Natural killer cell treated with Interleukin-12 subunit alpha and Interleukin-12 subunit beta and Interleukin-15 and Interleukin-18, amount 100 ng/mL, for 72 hours (primary cell): ENCODE results near the gene CDH9. TPM values are rescaled to one million over a fixed set of nuclear protein-coding genes. Genes with fewer than 3 reads are reported as not detected.

Experiments
- ATAC-seq, 2 donors: fragments of 150-1000 bp; cut with Tn5 transposase in 1 of 2; sonication (Bioruptor Pico), chemical (Tn5 transposase) in 1 of 2; 2 replicates each; pipeline ENCODE4 v1.10.0; 2021
- DNase-seq: peaks from one replicate; pipeline ENCODE4 v3.0.0; 2022; ENCODE audit warnings: low spot score
- H3K27ac Mint-ChIP-seq, 2 donors: 1 replicate in 1 of 2; 2 replicates in 1 of 2; pipeline ENCODE4 v1.8.0; 2022; ENCODE audit warnings: mixed read lengths in 2 of 2, mild to moderate bottlenecking in 1 of 2, moderate library complexity in 1 of 2
- H3K27me3 Mint-ChIP-seq, 2 donors: 1 replicate in 1 of 2; 2 replicates in 1 of 2; pipeline ENCODE4 v1.8.0; 2022; ENCODE audit warnings: mixed read lengths in 2 of 2
- H3K36me3 Mint-ChIP-seq: one replicate; pipeline ENCODE4 v1.8.0; 2022; ENCODE audit warnings: mixed read lengths
- H3K4me1 Mint-ChIP-seq, 2 donors: 1 replicate in 1 of 2; 2 replicates in 1 of 2; pipeline ENCODE4 v1.8.0; 2022; ENCODE audit warnings: low read depth in 2 of 2, mixed read lengths in 2 of 2, mild to moderate bottlenecking in 1 of 2
- H3K4me3 Mint-ChIP-seq: one replicate; pipeline ENCODE4 v1.8.0; 2022; ENCODE audit warnings: mixed read lengths
- H3K9me3 Mint-ChIP-seq: 2 replicates; pipeline ENCODE4 v1.8.0; 2022; ENCODE audit warnings: mixed read lengths
- total RNA-seq, 2 donors: library from RNA; stranded (reverse); gene quantifications; one replicate each; pipeline ENCODE4 v1.2.3, GENCODE V29; 2022

CDH9 gene
- total RNA-seq, 2 donors from 2014 or later: not detected

GRCh38 chr5:26833596-26833995 lies 204.8 kb downstream of the CDH9 start:
- Mint-ChIP-seq H3K36me3 (peaks cover 4% of the 10 kb centered on the region), H3K27me3 (no peaks in the 10 kb centered on the region), H3K27ac (no peak overlapping the region), H3K4me1 (no peaks in the 10 kb centered on the region), H3K4me3 (no peak overlapping the region), H3K9me3 (peaks cover 15% of the 10 kb centered on the region)
- ATAC-seq (no peak), DNase-seq (no peak)
